ENCODE measurements around the gene RAD1.

RAD1 gene

DNA sequence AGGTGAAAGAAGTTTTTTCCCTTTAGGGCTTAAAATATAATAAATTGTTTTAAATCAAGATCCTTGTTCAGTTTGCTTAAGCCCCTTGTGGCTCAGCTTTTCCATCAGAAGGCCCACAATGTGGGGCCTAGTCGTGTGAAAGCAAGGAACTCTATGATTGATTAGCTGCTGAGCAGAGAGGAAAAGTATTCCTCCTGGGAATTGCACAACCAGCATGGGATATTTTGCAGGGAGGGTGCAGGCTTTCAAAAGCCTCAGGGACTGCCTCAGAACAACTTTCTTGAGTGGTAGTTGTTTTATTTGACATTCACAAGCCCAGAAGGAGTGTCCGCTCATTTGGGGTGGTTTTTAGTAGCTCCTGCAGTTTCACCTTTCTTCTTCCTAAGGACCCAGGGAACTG lies 56.5 kb downstream of the RAD1 start:
- DNase-seq = no peak

DNA sequence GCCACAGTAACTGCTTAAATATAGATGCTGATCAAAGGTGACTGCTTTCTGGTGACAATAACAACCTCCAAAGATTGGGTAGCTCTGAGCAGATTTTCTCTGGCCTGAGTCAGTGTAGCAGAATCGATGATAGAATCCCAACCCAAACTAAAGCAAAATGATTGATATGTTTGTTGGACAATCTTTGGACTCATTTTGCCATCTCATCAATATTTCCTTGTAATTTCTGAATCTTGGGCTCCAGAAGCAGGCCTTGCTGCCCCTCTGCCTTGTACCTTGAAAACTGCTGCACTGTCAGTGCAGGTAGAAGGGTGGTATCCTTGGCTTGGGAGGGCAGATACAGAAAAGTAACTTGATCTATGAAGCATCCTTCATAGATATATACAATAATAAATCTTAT lies 57.4 kb downstream of the RAD1 start:
- DNase-seq = no peak

DNA sequence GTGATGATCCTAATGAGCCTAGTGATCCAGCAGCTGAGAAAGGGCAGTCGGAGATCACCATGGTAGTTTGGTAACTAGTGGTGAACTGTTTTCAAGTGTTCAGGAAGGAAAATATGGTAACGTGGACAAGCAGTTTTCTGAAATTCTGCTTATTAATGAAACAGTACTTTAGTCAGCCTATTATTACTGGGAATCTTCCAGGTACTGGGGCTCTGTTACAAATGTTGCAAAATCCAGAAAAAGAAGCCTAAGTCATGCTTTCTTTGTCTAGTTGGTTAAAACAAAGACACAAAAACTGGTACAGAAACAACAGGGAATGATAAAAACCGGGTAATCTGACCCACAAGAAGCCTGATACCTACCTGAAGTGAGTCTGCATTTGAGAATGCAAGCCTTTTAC lies 58.1 kb downstream of the RAD1 start:
- no peak for DNase-seq

All from suppressor macrophage treated with lipopolysaccharide for 4 hours (primary cell).